Measurements from ENCODE around the gene VEGFB.

DNA sequence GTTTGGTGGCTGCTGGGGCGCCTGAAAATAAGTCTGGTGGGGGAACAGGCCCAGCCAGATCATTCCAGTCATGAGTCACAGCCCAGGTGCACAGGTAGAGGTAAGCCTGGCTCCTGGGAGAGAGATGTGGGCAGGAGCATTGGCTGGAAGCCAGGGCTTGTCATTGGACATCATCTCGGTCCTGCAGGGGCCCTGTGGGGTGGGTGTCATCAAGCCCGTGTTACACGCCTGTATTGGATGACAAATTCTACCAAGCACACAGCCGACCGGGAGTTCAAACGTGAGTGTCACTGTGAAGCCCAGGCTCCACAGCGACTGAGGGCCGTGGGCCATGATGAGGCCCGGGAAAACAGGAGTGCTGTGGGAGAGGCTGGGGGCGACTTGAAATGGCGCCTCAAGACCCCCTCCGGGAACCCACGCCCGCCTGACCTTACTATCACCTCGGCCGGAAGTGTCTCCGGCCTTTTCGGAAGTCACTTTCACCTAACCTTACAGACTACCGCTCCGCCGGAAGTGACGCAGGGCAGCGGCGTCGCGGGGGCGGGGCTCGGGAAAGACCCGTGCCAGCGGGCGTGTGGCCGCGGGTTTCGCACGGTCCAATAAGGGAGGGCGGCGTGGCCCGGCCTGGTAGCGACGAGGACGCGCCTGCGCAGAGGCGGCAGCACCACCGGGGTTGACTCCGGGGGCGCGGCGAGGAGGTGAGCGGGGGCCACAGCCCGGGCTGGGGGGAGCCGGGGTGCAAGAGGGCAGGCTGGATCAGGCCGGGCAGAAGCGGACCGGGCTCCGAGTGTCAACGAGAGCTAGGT, 6.3 kb downstream of the VEGFB start, which contains the start of gene FKBP2:
- no peak for TF ChIP-seq EZH2 (IDR thresholded peaks at IDR 0.05; ENCODE audit: borderline replicate concordance, low read depth, low read length, severe bottlenecking)
- TF ChIP-seq, protein P1, sequence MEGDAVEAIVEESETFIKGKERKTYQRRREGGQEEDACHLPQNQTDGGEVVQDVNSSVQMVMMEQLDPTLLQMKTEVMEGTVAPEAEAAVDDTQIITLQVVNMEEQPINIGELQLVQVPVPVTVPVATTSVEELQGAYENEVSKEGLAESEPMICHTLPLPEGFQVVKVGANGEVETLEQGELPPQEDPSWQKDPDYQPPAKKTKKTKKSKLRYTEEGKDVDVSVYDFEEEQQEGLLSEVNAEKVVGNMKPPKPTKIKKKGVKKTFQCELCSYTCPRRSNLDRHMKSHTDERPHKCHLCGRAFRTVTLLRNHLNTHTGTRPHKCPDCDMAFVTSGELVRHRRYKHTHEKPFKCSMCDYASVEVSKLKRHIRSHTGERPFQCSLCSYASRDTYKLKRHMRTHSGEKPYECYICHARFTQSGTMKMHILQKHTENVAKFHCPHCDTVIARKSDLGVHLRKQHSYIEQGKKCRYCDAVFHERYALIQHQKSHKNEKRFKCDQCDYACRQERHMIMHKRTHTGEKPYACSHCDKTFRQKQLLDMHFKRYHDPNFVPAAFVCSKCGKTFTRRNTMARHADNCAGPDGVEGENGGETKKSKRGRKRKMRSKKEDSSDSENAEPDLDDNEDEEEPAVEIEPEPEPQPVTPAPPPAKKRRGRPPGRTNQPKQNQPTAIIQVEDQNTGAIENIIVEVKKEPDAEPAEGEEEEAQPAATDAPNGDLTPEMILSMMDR (IDR thresholded peaks at IDR 0.05; ENCODE audit: extremely low read depth in 1 of 2, insufficient read depth in 1 of 2, low read depth in 1 of 2, low read length in 2 of 2), result no peak
